GM21529 (cell line): ENCODE data around the gene C16orf74.

Source experiments
- ATAC-seq: cut with Tn5 transposase; IDR thresholded peaks from one replicate; pipeline ENCODE4 v1.9.1; 2021; ENCODE audit not compliant: unreplicated experiment

Gene C16orf74

GRCh38 chr16:85777583-85778310, 26.9 kb upstream of the C16orf74 start:
- ATAC-seq = no peak

DNA sequence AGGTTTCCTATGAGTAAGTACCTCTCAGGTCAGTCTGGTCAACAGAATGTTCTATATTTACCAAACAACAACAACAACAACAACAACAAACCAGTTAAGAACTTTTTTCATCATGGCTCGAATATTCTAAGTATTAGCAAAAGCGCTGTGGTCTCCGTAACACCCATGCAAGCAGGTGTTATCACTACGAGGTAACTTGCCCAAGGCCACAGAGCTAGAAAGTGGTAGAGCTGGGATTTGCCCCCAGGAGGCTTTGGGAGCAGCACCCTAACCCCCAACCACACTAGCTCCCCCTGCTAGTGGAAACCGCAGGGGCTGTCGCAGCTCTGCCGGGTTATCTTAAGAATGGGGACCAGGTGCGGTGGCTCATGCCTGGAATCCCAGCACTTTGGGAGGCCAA, 23.9 kb upstream of the C16orf74 start:
- ATAC-seq = no peak

GRCh38 chr16:85774136-85774535, 23.2 kb upstream of the C16orf74 start:
- no peak for ATAC-seq

- ATAC-seq = no peak
Observed at GRCh38 chr16:85773044-85773443, 22.1 kb upstream of the C16orf74 start.

DNA sequence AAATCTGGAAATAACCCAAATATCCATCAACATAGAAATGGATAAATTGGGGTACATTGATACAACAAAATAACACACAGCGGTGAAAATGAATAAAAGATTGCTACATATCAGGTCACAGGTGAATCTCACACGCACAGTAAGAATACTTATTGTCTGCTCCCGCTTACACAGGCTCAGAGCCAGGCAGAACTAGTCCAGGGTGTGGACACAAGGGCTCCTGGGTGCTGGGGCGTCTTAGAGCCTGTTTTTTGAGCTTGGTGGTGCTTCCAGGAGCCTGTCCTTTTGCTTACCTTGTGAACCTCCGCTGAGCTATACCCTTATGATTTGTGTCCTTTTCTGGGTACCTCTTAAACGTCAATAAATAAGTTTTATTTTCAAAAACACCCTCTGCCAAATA, 19.8 kb upstream of the C16orf74 start:
- no peak for ATAC-seq

DNA sequence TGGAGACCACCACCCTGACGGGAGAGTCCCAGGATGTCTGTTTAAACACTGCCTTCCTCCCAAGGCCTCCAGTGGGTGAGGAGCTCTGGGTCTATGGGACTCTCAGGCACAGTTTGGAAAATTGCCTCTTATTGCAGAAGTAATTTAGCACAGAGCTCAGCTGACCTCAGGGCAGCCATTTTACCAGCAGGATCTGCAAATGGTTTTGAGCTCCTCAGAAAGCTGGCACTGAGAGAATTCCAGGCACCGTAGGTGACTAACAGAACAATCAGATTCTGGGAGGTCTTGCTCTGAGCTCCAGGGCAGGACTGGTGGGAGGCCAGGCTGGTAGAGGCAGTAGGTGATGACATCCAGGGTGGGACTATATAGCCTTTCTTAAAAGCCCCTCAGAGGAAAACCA, 17.3 kb upstream of the C16orf74 start:
- no peak for ATAC-seq

GRCh38 chr16:85767531-85767930, 16.6 kb upstream of the C16orf74 start:
- ATAC-seq = no peak

DNA sequence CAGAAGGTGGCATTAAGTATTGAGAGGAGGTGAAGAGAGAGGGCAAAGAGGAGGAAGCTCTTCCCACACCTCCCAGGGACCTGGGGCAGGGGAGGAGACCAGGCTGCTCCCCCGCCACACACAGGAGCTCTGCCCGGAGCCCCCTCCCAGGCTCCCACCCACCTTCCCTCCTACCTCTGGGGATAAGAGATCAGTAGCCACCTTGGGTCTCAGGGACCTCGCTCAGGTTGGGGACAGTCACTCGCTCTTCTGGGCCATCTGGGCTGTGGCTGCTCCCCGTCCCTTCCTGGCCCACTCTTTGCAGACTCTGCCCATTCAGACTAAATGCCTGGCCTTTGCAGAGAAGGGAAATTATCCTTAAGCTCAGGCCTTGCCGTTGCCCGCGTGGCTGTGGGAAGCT, 14.9 kb upstream of the C16orf74 start:
- ATAC-seq = no peak

GRCh38 chr16:85765211-85765610, 14.3 kb upstream of the C16orf74 start:
- ATAC-seq = no peak

- ATAC-seq = no peak
Observed at GRCh38 chr16:85763616-85764015, 12.7 kb upstream of the C16orf74 start.

DNA sequence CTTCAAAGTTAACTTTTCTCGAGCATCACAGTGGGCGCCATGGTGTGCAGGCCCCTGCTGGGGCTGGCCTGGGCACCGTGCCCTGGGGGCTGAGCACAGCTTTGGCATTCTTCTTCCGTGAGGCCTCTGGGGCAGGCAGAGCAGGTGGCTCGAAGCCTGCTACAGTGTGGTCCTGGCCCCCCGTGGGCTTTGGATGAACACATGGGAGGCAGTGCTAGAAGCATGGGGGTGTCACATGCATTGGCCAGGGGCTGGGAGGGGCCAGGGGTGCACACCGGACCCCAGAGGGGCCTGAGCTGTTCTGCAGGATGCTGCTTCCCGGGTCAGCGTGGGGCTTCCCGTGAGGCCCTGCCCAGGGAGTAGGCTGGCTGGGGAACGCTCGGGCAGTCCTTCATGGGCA, 12.1 kb upstream of the C16orf74 start:
- ATAC-seq = no peak

DNA sequence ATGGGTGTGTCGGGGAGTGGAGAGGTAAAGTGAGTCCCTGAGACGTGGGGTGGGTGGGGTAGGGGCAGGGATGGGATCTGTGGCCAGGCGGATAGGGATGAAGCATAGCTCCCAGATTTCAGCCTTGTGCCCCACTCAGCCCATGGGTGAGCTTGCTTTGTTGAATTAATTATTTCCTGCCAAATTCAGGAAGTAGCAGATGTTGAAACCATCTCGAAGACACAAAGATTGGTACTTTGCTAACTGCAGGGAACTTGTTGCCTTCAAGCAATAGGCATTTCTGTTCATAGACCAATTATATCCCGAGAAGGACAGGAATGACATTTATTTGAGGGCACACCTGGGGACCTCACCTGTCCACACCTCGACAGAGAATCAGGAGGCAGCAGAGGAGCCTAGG, 11.0 kb upstream of the C16orf74 start:
- no peak for ATAC-seq

DNA sequence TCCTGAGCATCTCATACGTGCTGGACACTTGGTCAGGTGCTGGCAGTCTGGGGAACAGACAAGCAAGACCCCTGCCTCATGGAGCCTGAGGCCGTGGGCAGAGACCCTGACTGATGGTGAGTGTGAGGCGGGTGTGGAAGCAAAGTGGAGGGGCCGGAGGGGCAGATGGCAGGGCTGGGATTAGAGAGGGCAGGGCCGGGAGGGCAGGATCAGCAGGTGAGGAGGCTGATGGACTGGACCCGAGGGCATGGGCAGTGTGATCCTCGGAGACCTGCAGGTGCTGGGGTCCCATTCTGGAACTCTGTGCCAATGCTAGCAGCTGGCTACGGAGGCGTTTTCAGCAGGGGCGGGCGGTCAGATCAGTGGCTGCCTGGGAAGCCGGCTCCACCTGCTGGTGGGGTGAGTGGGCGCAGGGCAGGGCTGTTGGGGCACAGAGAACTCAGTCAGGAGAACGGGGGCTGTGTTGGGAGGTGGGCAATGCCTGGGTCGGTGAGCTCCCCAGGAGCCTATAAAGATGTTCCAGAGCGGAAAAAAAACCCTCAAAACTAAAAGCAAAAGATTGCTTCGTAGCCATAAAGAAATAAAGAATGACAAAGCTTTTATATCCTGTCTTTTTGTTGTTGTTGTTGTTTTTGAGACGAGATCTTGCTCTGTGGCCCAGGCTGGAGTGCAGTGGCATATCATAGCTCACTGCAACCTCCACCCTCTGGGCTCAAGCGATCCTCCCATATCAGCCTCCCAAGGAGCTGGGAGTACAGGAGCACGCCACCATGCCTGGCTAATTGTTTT, 8.9 kb upstream of the C16orf74 start:
- ATAC-seq = no peak

DNA sequence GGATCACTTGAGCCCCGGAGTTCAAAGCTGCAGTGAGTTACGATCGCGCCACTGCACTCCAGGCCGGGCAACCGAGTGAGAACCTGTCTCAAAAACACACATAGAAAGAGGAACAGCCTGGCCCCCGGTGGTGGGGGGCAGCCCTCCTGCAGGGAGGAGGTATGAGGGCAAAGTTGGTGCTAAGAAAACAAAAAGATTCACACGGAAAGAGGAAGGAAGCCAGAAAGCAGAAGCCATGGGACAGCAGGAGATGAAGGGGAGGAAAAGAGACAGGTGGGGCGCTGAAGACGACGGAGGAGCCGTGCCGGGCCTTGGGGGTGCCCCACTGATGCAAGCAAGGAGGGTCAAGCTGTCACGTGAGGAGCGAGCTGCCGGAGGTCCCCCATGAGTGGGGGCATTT, 8.2 kb upstream of the C16orf74 start:
- ATAC-seq = no peak

- peak; percentile 26 for ATAC-seq
Observed at GRCh38 chr16:85757341-85757822, 6.5 kb upstream of the C16orf74 start.

DNA sequence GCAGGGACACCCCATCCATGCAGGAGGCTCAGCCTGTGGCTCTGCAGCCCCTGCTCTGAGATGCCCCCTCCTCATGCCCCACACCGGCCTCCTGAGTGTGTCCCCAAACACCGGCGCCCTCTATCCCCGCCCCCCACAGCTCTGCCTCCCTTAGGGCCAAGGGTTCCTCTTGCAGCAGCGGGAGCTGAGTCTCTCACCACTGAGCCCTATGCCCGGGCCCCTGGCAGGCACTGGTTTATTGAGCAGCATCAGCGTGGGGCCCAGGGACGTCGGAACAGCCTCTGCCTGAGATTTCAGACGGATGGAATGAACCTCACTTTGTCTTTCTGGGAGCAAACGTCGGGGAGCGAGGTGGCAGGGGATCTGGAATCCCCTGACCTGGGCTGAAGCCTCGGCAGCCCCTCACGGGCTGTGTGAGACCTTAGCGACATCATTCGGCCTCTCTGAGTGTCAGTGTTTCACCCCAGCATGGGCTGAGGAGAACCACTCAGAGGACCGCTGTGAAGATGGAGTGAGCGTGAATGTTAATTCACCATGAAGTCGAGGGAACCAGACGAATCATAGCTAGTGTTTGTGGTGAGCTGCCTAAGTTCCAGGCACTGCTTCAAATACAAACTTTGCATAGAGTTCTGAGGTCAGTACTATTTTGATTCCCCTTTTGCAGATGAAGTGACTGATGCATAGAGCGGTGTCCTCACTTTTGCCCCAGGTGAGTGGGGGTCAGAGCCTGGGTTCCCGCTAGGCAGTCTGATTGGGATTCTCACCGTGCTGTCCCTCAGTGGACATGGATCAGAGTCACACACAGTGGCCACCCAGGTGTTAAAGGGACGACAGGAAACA, 5.3 kb upstream of the C16orf74 start:
- peak; percentile 53 for ATAC-seq

GRCh38 chr16:85754413-85754812, 3.5 kb upstream of the C16orf74 start:
- ATAC-seq = no peak

DNA sequence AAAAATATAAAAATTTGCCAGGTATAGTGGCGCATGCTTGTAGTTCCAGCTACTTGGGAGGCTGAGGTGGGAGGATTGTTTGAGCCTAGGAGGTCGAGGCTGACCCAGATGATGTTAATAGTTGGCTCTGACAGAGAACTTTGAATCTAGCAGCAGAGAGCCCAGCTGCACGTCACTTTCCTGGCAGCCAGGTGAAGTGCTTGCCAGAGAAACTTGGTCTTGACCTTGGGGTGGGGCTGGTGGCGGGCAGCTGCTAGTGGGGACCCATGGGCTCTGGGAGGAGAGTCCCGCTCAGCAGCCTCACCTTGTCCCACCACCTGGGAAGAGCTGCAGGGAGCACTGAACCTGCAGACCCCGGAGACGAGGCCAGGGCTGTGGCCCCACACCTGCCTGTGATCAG, 3.1 kb upstream of the C16orf74 start:
- no peak for ATAC-seq

- ATAC-seq = no peak
Observed at GRCh38 chr16:85753559-85753958, 2.7 kb upstream of the C16orf74 start.

GRCh38 chr16:85752511-85753420, 1.9 kb upstream of the C16orf74 start:
- ATAC-seq = no peak
